ENCODE measurements around the gene EXOC2. TPM values are rescaled to one million over a fixed set of nuclear protein-coding genes. Genes with fewer than 3 reads are reported as not detected.

EXOC2 gene
- total RNA-seq, 2 experiments from 2014 or later, result 28.4 to 34.6 TPM

GRCh38 chr6:537114-537513, 155.8 kb downstream of the EXOC2 start:
- no peak overlapping the region for H3K4me3 Mint-ChIP-seq
- H3K27me3 Mint-ChIP-seq, result no peaks in the 10 kb centered on the region
- no peaks in the 10 kb centered on the region for H3K4me1 Mint-ChIP-seq
- CTCF ChIA-PET, result no interaction called here
- H3K27ac Mint-ChIP-seq, result no peak overlapping the region
- DNase-seq, result no peak
- peaks cover 54% of the 10 kb centered on the region for H3K36me3 Mint-ChIP-seq
- H3K9me3 Mint-ChIP-seq (ENCODE audit: low read depth), result peaks cover 8% of the 10 kb centered on the region
- ATAC-seq, result no peak

- H3K4me1 Mint-ChIP-seq, result peaks cover 13% of the 10 kb centered on the region
- no peaks in the 10 kb centered on the region for H3K27me3 Mint-ChIP-seq
- H3K4me3 Mint-ChIP-seq, result no peak overlapping the region
- DNase-seq (no peak), ATAC-seq (no peak)
- peaks cover 24% of the 10 kb centered on the region for H3K36me3 Mint-ChIP-seq
- CTCF ChIA-PET, result interaction anchor here (0.5 kb wide), 1 partner anchor 108 kb away, joined by 3 read pairs; no protein-coding TSS in a partner anchor
- H3K9me3 Mint-ChIP-seq (ENCODE audit: low read depth), result no peaks in the 10 kb centered on the region
- H3K27ac Mint-ChIP-seq, result no peak overlapping the region
Measured at GRCh38 chr6:530425-530824, 162.5 kb downstream of the EXOC2 start.

DNA sequence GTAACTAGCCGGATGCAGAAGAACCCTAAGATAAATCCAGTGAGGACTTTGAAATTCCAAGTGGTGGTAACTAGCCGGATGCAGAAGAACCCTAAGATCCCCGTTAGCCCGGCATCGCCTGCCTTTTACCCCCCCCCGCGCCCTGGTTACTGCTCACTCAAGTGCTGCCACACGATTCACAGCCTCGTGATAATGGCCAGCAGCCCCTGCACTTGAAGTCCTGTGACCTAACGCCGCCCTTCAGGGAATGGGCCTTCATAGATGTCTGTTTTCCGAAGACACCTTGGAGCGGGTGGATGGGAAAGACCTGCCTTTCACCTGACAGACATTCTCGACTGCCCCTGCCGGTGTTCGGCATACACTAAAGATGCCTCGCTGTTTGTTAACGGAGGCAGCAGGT, 163.9 kb downstream of the EXOC2 start:
- no peak overlapping the region for H3K4me3 Mint-ChIP-seq
- H3K9me3 Mint-ChIP-seq (ENCODE audit: low read depth), result no peaks in the 10 kb centered on the region
- peaks cover 20% of the 10 kb centered on the region for H3K4me1 Mint-ChIP-seq
- peaks cover 23% of the 10 kb centered on the region for H3K36me3 Mint-ChIP-seq
- DNase-seq (no peak), ATAC-seq (no peak)
- no peaks in the 10 kb centered on the region for H3K27me3 Mint-ChIP-seq
- CTCF ChIA-PET, result no interaction called here
- no peak overlapping the region for H3K27ac Mint-ChIP-seq

GRCh38 chr6:527989-528673, 164.8 kb downstream of the EXOC2 start:
- H3K27ac Mint-ChIP-seq, result peak overlapping the region; percentile 58
- H3K27me3 Mint-ChIP-seq, result no peaks in the 10 kb centered on the region
- DNase-seq, result no peak
- CTCF ChIA-PET, result interaction anchor here (0.7 kb wide), 1 partner anchor 139 kb away, joined by 3 read pairs; no protein-coding TSS in a partner anchor
- H3K9me3 Mint-ChIP-seq (ENCODE audit: low read depth), result no peaks in the 10 kb centered on the region
- peaks cover 20% of the 10 kb centered on the region for H3K4me1 Mint-ChIP-seq
- peaks cover 22% of the 10 kb centered on the region for H3K36me3 Mint-ChIP-seq
- peak overlapping the region; percentile 29 for H3K4me3 Mint-ChIP-seq
- peak; percentile 63 for ATAC-seq

GRCh38 chr6:524803-525202, 168.1 kb downstream of the EXOC2 start:
- no peaks in the 10 kb centered on the region for H3K27me3 Mint-ChIP-seq
- peaks cover 8% of the 10 kb centered on the region for H3K9me3 Mint-ChIP-seq (ENCODE audit: low read depth)
- peaks cover 32% of the 10 kb centered on the region for H3K36me3 Mint-ChIP-seq
- DNase-seq (peak; percentile 67), ATAC-seq (peak; percentile 76)
- no peak overlapping the region for H3K4me3 Mint-ChIP-seq
- H3K27ac Mint-ChIP-seq, result peak overlapping the region; percentile 12
- peaks cover 23% of the 10 kb centered on the region for H3K4me1 Mint-ChIP-seq
- CTCF ChIA-PET, result interaction anchor here (0.9 to 1.2 kb wide), 6 partner anchors 10 to 135 kb away, joined by 3 to 9 read pairs (median 4); partner anchors contain the start of gene IRF4

DNA sequence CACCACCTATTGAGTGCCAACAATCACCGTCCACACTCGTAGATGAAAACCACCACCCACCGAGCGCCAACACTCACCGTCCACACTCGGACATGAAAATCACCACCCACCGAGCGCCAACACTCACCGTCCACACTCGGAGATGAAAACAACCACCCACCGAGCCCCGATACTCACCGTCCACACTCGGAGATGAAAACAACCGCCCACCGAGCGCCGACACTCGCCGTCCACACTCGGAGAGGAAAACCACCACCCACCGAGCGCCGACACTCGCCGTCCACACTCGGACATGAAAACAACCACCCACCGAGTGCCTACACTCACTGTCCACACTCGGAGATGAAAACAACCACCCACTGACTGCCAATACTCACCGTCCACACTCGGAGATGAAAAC, 172.1 kb downstream of the EXOC2 start:
- ATAC-seq, result no peak
- Mint-ChIP-seq H3K27me3 (no peaks in the 10 kb centered on the region), H3K9me3 (ENCODE audit: low read depth) (peaks cover 19% of the 10 kb centered on the region), H3K27ac (no peak overlapping the region), H3K36me3 (peaks cover 48% of the 10 kb centered on the region), H3K4me1 (peaks cover 13% of the 10 kb centered on the region), H3K4me3 (no peak overlapping the region)
- DNase-seq, result no peak
- CTCF ChIA-PET, result no interaction called here

- ATAC-seq (no peak), DNase-seq (no peak)
- Mint-ChIP-seq H3K27me3 (no peaks in the 10 kb centered on the region), H3K27ac (no peak overlapping the region), H3K4me1 (peaks cover 20% of the 10 kb centered on the region), H3K4me3 (no peak overlapping the region), H3K9me3 (ENCODE audit: low read depth) (peaks cover 19% of the 10 kb centered on the region), H3K36me3 (peaks cover 55% of the 10 kb centered on the region)
- CTCF ChIA-PET, result interaction anchor here (1.0 kb wide), 1 partner anchor 15 kb away, joined by 3 read pairs; no protein-coding TSS in a partner anchor
Measured at GRCh38 chr6:518218-518617, 174.7 kb downstream of the EXOC2 start.

- H3K36me3 Mint-ChIP-seq, result peaks cover 50% of the 10 kb centered on the region
- H3K4me1 Mint-ChIP-seq, result peaks cover 27% of the 10 kb centered on the region
- no peak for DNase-seq
- no peak for ATAC-seq
- H3K4me3 Mint-ChIP-seq, result no peak overlapping the region
- peaks cover 19% of the 10 kb centered on the region for H3K9me3 Mint-ChIP-seq (ENCODE audit: low read depth)
- CTCF ChIA-PET, result no interaction called here
- H3K27me3 Mint-ChIP-seq, result no peaks in the 10 kb centered on the region
- no peak overlapping the region for H3K27ac Mint-ChIP-seq
Measured at GRCh38 chr6:516213-516612, 176.7 kb downstream of the EXOC2 start.

DNA sequence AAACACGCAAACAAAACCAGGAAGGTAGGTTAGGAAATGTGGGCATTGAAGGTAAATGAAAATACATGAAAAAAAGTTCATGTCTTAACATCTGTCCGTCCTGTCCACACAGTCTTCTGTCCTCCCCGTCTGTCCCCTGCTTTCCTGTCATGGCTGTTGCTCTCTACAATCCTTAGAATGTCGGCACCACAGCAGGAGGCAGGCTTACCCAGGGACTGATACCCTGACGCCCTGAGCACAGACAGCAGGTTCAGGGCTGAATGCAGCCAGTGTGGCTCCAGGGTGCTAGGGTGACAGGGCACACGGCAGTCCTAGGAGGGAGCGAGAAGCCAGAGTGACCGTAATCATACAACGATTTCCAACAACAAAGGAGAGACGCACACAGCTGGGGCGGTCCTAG, 177.7 kb downstream of the EXOC2 start:
- Mint-ChIP-seq H3K27ac (no peak overlapping the region), H3K9me3 (ENCODE audit: low read depth) (peaks cover 12% of the 10 kb centered on the region), H3K4me3 (no peak overlapping the region), H3K27me3 (no peaks in the 10 kb centered on the region), H3K4me1 (peaks cover 33% of the 10 kb centered on the region), H3K36me3 (peaks cover 44% of the 10 kb centered on the region)
- CTCF ChIA-PET, result interaction anchor here (1.3 kb wide), 1 partner anchor 367 kb away, joined by 3 read pairs; no protein-coding TSS in a partner anchor
- no peak for DNase-seq
- ATAC-seq, result no peak

GRCh38 chr6:514396-514978, 178.5 kb downstream of the EXOC2 start:
- CTCF ChIA-PET, result interaction anchor here (1.3 kb wide), 1 partner anchor 366 kb away, joined by 3 read pairs; no protein-coding TSS in a partner anchor
- H3K36me3 Mint-ChIP-seq, result peaks cover 44% of the 10 kb centered on the region
- DNase-seq (no peak), ATAC-seq (no peak)
- peaks cover 40% of the 10 kb centered on the region for H3K4me1 Mint-ChIP-seq
- H3K4me3 Mint-ChIP-seq, result no peak overlapping the region
- H3K27ac Mint-ChIP-seq, result no peak overlapping the region
- no peaks in the 10 kb centered on the region for H3K27me3 Mint-ChIP-seq
- peaks cover 12% of the 10 kb centered on the region for H3K9me3 Mint-ChIP-seq (ENCODE audit: low read depth)

GRCh38 chr6:513961-514360, 179.0 kb downstream of the EXOC2 start:
- peaks cover 44% of the 10 kb centered on the region for H3K36me3 Mint-ChIP-seq
- no peaks in the 10 kb centered on the region for H3K27me3 Mint-ChIP-seq
- ATAC-seq, result no peak
- CTCF ChIA-PET, result interaction anchor here (1.3 kb wide), 1 partner anchor 366 kb away, joined by 3 read pairs; no protein-coding TSS in a partner anchor
- H3K27ac Mint-ChIP-seq, result no peak overlapping the region
- no peak for DNase-seq
- H3K4me3 Mint-ChIP-seq, result no peak overlapping the region
- H3K4me1 Mint-ChIP-seq, result peaks cover 46% of the 10 kb centered on the region
- peaks cover 12% of the 10 kb centered on the region for H3K9me3 Mint-ChIP-seq (ENCODE audit: low read depth)

GRCh38 chr6:513058-513457, 179.9 kb downstream of the EXOC2 start:
- DNase-seq (no peak), ATAC-seq (no peak)
- H3K9me3 Mint-ChIP-seq (ENCODE audit: low read depth), result peaks cover 7% of the 10 kb centered on the region
- H3K36me3 Mint-ChIP-seq, result peaks cover 37% of the 10 kb centered on the region
- CTCF ChIA-PET, result no interaction called here
- no peak overlapping the region for H3K4me3 Mint-ChIP-seq
- H3K27me3 Mint-ChIP-seq, result no peaks in the 10 kb centered on the region
- no peak overlapping the region for H3K27ac Mint-ChIP-seq
- peaks cover 51% of the 10 kb centered on the region for H3K4me1 Mint-ChIP-seq

DNA sequence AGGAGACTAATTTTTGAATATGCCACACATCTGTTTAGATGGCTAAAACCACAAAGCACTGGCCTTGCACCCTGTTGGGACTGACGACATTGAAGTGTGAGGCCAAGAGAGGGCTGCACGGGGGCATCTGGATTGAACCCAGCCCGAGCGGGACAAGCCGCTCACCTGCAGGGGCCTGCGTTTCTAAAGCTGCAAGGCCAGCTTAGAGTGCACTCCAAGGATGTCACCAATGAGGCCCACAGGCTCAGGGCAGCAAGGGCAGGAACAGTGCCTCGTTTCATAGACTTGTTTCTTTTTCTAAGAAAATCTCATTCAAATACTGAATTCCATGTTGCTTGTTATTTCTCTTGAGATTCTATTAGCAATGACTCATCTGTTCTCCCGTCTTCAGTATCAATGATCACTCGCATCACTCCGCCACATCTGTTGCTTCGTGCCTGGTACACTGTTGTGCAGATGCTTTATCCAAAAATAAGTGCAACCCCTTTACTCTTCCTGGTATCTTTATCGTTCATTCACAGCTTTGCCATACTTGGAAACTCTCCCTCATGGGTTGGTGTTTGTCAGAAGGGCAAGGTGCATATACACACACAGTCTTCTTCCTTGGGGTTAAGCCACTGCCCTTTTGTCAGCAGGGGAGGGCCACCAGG, 181.3 kb downstream of the EXOC2 start:
- H3K9me3 Mint-ChIP-seq (ENCODE audit: low read depth), result peaks cover 2% of the 10 kb centered on the region
- no peak for DNase-seq
- H3K27ac Mint-ChIP-seq, result no peak overlapping the region
- H3K27me3 Mint-ChIP-seq, result no peaks in the 10 kb centered on the region
- CTCF ChIA-PET, result no interaction called here
- ATAC-seq, result no peak
- H3K4me1 Mint-ChIP-seq, result peaks cover 62% of the 10 kb centered on the region
- H3K36me3 Mint-ChIP-seq, result peaks cover 26% of the 10 kb centered on the region
- no peak overlapping the region for H3K4me3 Mint-ChIP-seq
